Right lobe of liver (tissue), 4 donors: ENCODE data around the gene ZNF528.

Source experiments
- CTCF ChIP-seq, 4 donors: fragments of 200-600 bp in 3 of 4; fragments of 450-650 bp in 1 of 4; IDR thresholded peaks; one replicate each; pipeline versions ENCODE4 v1.5.1 to v1.8.0; 2016 to 2022; ENCODE audit warnings: antibody characterized with exemption in 4 of 4, mild to moderate bottlenecking in 2 of 4
- POLR2A ChIP-seq: fragments of 450-650 bp; IDR thresholded peaks from one replicate; pipeline ENCODE4 v1.6.1; 2017; ENCODE audit warnings: antibody characterized with exemption, mild to moderate bottlenecking
- donor health status: DM: no; HTN: no; CAD: no.
- donor health status: DM: no; HTN: no; CAD: no.
- donor health status: DM: no; HTN: yes; CAD: no.

DNA sequence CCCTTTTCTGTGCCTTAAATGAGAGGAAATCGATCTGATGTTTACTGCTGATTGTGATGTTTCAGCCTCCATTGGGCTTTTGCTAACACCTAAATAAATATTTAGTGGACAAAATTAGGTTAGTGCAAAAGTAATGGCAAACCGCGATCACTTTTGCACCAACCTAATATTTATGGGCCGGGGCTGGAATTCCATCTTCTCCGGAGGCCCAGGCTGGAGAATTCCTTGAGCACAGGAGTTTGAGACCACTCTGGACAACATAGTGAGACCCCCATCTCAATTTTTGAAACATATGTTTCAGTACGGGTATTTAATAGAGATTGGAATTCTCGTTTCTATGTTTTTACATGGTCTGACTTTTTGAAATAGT is 27.3 kb upstream of the ZNF528 start:
- TF ChIP-seq CTCF (IDR thresholded peaks at IDR 0.05) (no peak), POLR2A (no peak)
